WTC11 (cell line): Measurements from ENCODE around the gene TEX12.

Experiments used
- CREB1 ChIP-seq: sonication (generic); formaldehyde crosslinking; IDR thresholded peaks from 2 replicates; pipeline ENCODE4 v1.8.0; 2023; ENCODE audit warnings: mild to moderate bottlenecking, missing genetic modification reagents
- CREM ChIP-seq: sonication (generic); formaldehyde crosslinking; IDR thresholded peaks from 2 replicates; pipeline ENCODE4 v1.8.1; 2022; ENCODE audit warnings: mild to moderate bottlenecking, missing genetic modification reagents, moderate library complexity
- FOXJ3 ChIP-seq: sonication (generic); formaldehyde crosslinking; IDR thresholded peaks from 2 replicates; pipeline ENCODE4 v1.9.0; 2021; ENCODE audit warnings: missing genetic modification reagents, mild to moderate bottlenecking, borderline replicate concordance
- GABPB1 ChIP-seq: sonication (generic); formaldehyde crosslinking; IDR thresholded peaks from 2 replicates; pipeline ENCODE4 v1.8.1; 2023; ENCODE audit warnings: mild to moderate bottlenecking, missing genetic modification reagents
- JUN ChIP-seq: sonication (generic); formaldehyde crosslinking; IDR thresholded peaks from 2 replicates; pipeline ENCODE4 v1.8.0; 2023; ENCODE audit warnings: mild to moderate bottlenecking, missing genetic modification reagents
- MAX ChIP-seq: sonication (generic); formaldehyde crosslinking; IDR thresholded peaks from 2 replicates; pipeline ENCODE4 v1.8.0; 2022; ENCODE audit warnings: mild to moderate bottlenecking, missing genetic modification reagents
- TEAD4 ChIP-seq: sonication (generic); formaldehyde crosslinking; IDR thresholded peaks from 2 replicates; pipeline ENCODE4 v1.8.0; 2022; ENCODE audit warnings: mild to moderate bottlenecking, missing genetic modification reagents
- USF2 ChIP-seq: sonication (generic); formaldehyde crosslinking; IDR thresholded peaks from 2 replicates; pipeline ENCODE4 v1.8.1; 2023; ENCODE audit warnings: mild to moderate bottlenecking, missing genetic modification reagents, moderate library complexity
- ZBTB21 ChIP-seq: sonication (generic); formaldehyde crosslinking; IDR thresholded peaks from 2 replicates; pipeline ENCODE4 v1.8.1; 2023; ENCODE audit warnings: mild to moderate bottlenecking, missing genetic modification reagents, borderline replicate concordance
- ZNF121 ChIP-seq: sonication (generic); formaldehyde crosslinking; IDR thresholded peaks from 2 replicates; pipeline ENCODE4 v1.8.0; 2023; ENCODE audit warnings: missing genetic modification reagents
- ZSCAN18 ChIP-seq: fragments of 250-450 bp; sonication (Bioruptor Pico); IDR thresholded peaks from 2 replicates; pipeline ENCODE4 v2.1.2; 2022; ENCODE audit warnings: mild to moderate bottlenecking, moderate library complexity
- TF ChIP-seq, protein P1 (sequence below): fragments of 200-600 bp; IDR thresholded peaks from 2 replicates; pipeline ENCODE4 v1.8.0; 2022; ENCODE audit warnings: antibody characterized with exemption
- TF ChIP-seq, protein P2 (sequence below): sonication (generic); formaldehyde crosslinking; IDR thresholded peaks from 2 replicates; pipeline ENCODE4 v1.8.1; 2022; ENCODE audit warnings: mild to moderate bottlenecking, missing genetic modification reagents, moderate library complexity, borderline replicate concordance
- TF ChIP-seq, protein P3 (sequence below): sonication (generic); formaldehyde crosslinking; conservative IDR thresholded peaks from 2 replicates; pipeline ENCODE4 v1.8.1; 2022; ENCODE audit warnings: mild to moderate bottlenecking, missing genetic modification reagents

GRCh38 chr11:112185883-112186282 is 18.7 kb downstream of the TEX12 start:
- TF ChIP-seq, protein P1, sequence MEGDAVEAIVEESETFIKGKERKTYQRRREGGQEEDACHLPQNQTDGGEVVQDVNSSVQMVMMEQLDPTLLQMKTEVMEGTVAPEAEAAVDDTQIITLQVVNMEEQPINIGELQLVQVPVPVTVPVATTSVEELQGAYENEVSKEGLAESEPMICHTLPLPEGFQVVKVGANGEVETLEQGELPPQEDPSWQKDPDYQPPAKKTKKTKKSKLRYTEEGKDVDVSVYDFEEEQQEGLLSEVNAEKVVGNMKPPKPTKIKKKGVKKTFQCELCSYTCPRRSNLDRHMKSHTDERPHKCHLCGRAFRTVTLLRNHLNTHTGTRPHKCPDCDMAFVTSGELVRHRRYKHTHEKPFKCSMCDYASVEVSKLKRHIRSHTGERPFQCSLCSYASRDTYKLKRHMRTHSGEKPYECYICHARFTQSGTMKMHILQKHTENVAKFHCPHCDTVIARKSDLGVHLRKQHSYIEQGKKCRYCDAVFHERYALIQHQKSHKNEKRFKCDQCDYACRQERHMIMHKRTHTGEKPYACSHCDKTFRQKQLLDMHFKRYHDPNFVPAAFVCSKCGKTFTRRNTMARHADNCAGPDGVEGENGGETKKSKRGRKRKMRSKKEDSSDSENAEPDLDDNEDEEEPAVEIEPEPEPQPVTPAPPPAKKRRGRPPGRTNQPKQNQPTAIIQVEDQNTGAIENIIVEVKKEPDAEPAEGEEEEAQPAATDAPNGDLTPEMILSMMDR = no peak
- TF ChIP-seq USF2 (CRISPR knock-in tag) (no peak), MAX (CRISPR knock-in tag) (no peak), JUN (CRISPR knock-in tag) (no peak), TEAD4 (CRISPR knock-in tag) (no peak), ZNF121 (CRISPR knock-in tag) (no peak), FOXJ3 (no peak), ZBTB21 (CRISPR knock-in tag) (no peak), CREB1 (no peak), GABPB1 (CRISPR knock-in tag) (no peak), CREM (CRISPR knock-in tag) (no peak), ZSCAN18 (CRISPR knock-in tag) (no peak)
- TF ChIP-seq, protein P2, sequence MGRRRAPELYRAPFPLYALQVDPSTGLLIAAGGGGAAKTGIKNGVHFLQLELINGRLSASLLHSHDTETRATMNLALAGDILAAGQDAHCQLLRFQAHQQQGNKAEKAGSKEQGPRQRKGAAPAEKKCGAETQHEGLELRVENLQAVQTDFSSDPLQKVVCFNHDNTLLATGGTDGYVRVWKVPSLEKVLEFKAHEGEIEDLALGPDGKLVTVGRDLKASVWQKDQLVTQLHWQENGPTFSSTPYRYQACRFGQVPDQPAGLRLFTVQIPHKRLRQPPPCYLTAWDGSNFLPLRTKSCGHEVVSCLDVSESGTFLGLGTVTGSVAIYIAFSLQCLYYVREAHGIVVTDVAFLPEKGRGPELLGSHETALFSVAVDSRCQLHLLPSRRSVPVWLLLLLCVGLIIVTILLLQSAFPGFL (CRISPR knock-in tag) = no peak
- TF ChIP-seq, protein P3, sequence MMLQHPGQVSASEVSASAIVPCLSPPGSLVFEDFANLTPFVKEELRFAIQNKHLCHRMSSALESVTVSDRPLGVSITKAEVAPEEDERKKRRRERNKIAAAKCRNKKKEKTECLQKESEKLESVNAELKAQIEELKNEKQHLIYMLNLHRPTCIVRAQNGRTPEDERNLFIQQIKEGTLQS (CRISPR knock-in tag) = no peak
